Trophoblast cell (in vitro differentiated cells and primary cell): Measurements from ENCODE around the gene PHYHIPL.

ENCODE experiments used
- DNase-seq, 2 donors: peaks; one replicate each; pipeline ENCODE4 v3.0.0-alpha.2; 2016
- H2AFZ ChIP-seq: 2 replicates; pipeline ENCODE4 v1.6.1; 2013; ENCODE audit warnings: low read length, moderate library complexity, mild to moderate bottlenecking; ENCODE audit not compliant: insufficient read depth, poor library complexity
- H2AK5ac ChIP-seq: 2 replicates; pipeline ENCODE4 v1.6.1; 2013; ENCODE audit warnings: mild to moderate bottlenecking, low read length
- H2BK120ac ChIP-seq: 2 replicates; pipeline ENCODE4 v1.6.1; 2013; ENCODE audit warnings: low read length, mild to moderate bottlenecking, moderate library complexity; ENCODE audit not compliant: insufficient read depth, poor library complexity
- H2BK12ac ChIP-seq: 2 replicates; pipeline ENCODE4 v1.6.1; 2013; ENCODE audit warnings: mild to moderate bottlenecking, low read length, moderate library complexity
- H2BK5ac ChIP-seq: 2 replicates; pipeline ENCODE4 v1.6.1; 2013; ENCODE audit warnings: low read length, low read depth, moderate library complexity, mild to moderate bottlenecking; ENCODE audit not compliant: poor library complexity
- H3K14ac ChIP-seq: 2 replicates; pipeline ENCODE4 v1.6.1; 2013; ENCODE audit warnings: mild to moderate bottlenecking, low read length
- H3K18ac ChIP-seq: 2 replicates; pipeline ENCODE4 v1.6.1; 2013; ENCODE audit warnings: mild to moderate bottlenecking, low read length
- H3K23ac ChIP-seq: 2 replicates; pipeline ENCODE4 v1.6.1; 2013; ENCODE audit warnings: low read length
- H3K27ac ChIP-seq: 2 replicates; pipeline ENCODE4 v1.5.1; 2013; ENCODE audit warnings: low read depth, mild to moderate bottlenecking, inconsistent platforms, low read length, moderate library complexity
- H3K27me3 ChIP-seq: 2 replicates; pipeline ENCODE4 v1.6.1; 2013; ENCODE audit warnings: inconsistent platforms, mild to moderate bottlenecking, low read length, moderate library complexity; ENCODE audit not compliant: insufficient read depth
- H3K36me3 ChIP-seq, 2 experiments: 1 replicate in 1 of 2; 2 replicates in 1 of 2; pipeline ENCODE4 v1.6.1; 2013; ENCODE audit warnings: low read length in 2 of 2, mild to moderate bottlenecking in 2 of 2, moderate library complexity in 1 of 2; ENCODE audit not compliant: insufficient read depth in 2 of 2, control insufficient read depth in 1 of 2
- H3K4ac ChIP-seq: 2 replicates; pipeline ENCODE4 v1.6.1; 2013; ENCODE audit warnings: low read depth, mild to moderate bottlenecking, low read length, moderate library complexity
- H3K4me1 ChIP-seq, 2 experiments: 1 replicate in 1 of 2; 2 replicates in 1 of 2; pipeline ENCODE4 v1.6.1; 2013; ENCODE audit warnings: low read length in 2 of 2, mild to moderate bottlenecking in 2 of 2, moderate library complexity in 1 of 2; ENCODE audit not compliant: insufficient read depth in 2 of 2, control insufficient read depth in 1 of 2
- H3K4me2 ChIP-seq: 2 replicates; pipeline ENCODE4 v1.6.1; 2013; ENCODE audit warnings: inconsistent platforms, mild to moderate bottlenecking, low read length, moderate library complexity
- H3K4me3 ChIP-seq: 2 replicates; pipeline ENCODE4 v1.5.1; 2013; ENCODE audit warnings: mild to moderate bottlenecking, low read depth, low read length, inconsistent platforms
- H3K79me1 ChIP-seq: one replicate; pipeline ENCODE4 v1.6.1; 2013; ENCODE audit warnings: low read length
- H3K79me2 ChIP-seq: 2 replicates; pipeline ENCODE4 v1.6.1; 2013; ENCODE audit warnings: low read length, mild to moderate bottlenecking; ENCODE audit not compliant: control insufficient read depth, insufficient read depth, poor library complexity
- H3K9ac ChIP-seq: 2 replicates; pipeline ENCODE4 v1.6.1; 2013; ENCODE audit warnings: mild to moderate bottlenecking, low read length
- H3K9me3 ChIP-seq: 2 replicates; pipeline ENCODE4 v1.6.1; 2013; ENCODE audit warnings: low read depth, mild to moderate bottlenecking, control low read depth, inconsistent platforms, low read length; ENCODE audit not compliant: insufficient read depth
- H4K12ac ChIP-seq: 2 replicates; pipeline ENCODE4 v1.6.1; 2013; ENCODE audit warnings: low read depth, mild to moderate bottlenecking, low read length, moderate library complexity
- H4K8ac ChIP-seq: 2 replicates; pipeline ENCODE4 v1.6.1; 2013; ENCODE audit warnings: low read depth, mild to moderate bottlenecking, low read length, moderate library complexity
- H4K91ac ChIP-seq: one replicate; pipeline ENCODE4 v1.6.1; 2013; ENCODE audit warnings: low read depth, mild to moderate bottlenecking, low read length, moderate library complexity
- WGBS: extraction: QIAGEN DNeasy Blood & Tissue Kit; methylation state at CpG from one replicate; pipeline ENCODE4 v1.1.7; 2013; ENCODE audit warnings: missing lambda C conversion rate; ENCODE audit not compliant: insufficient read length, insufficient coverage; ENCODE audit errors: extremely low coverage; 5-methylcytosine and 5-hydroxymethylcytosine counted together

Gene PHYHIPL

DNA sequence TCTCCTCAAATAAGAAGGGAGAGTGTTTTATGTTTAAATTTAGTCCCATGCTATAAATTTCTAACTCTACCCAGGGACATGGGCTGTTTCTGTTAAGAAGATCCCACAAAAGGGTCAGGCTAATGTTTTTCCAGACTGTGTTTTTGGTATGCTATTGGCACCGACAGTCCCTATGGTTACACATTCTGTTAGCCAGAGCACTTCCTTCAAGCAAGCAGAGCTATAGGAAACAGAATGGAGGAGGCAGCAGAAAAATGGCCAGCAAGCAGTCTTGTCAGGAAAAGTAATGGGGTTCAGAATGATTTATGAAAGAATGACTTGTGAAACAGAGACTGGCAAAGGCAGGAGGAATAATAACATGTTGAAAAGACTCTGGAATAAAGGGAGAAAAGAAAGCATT lies 44.8 kb upstream of the PHYHIPL start:
- H2BK12ac ChIP-seq, result no peak overlapping the region
- H3K79me2 ChIP-seq, result no peaks in the 10 kb centered on the region
- H3K27me3 ChIP-seq, result no peaks in the 10 kb centered on the region
- H3K79me1 ChIP-seq, result no peaks in the 10 kb centered on the region
- H2BK5ac ChIP-seq, result no peak overlapping the region
- H3K18ac ChIP-seq, result no peak overlapping the region
- no peaks in the 10 kb centered on the region for H3K9me3 ChIP-seq
- no peak overlapping the region for H2BK120ac ChIP-seq
- no peak overlapping the region for H3K4me2 ChIP-seq
- no peak overlapping the region for H3K27ac ChIP-seq
- no peak overlapping the region for H3K23ac ChIP-seq
- no peaks in the 10 kb centered on the region for H3K4me1 ChIP-seq
- no peak overlapping the region for H4K8ac ChIP-seq
- H3K4ac ChIP-seq, result no peak overlapping the region
- H3K9ac ChIP-seq, result no peak overlapping the region
- no peak overlapping the region for H2AK5ac ChIP-seq
- no peak overlapping the region for H4K12ac ChIP-seq
- DNase-seq, result no peak
- H3K4me3 ChIP-seq, result no peak overlapping the region
- no peak overlapping the region for H4K91ac ChIP-seq
- WGBS, result no CpG with 5 or more reads among the region's 1 CpG
- H3K14ac ChIP-seq, result no peak overlapping the region
- H3K36me3 ChIP-seq, result no peaks in the 10 kb centered on the region
- H2AFZ ChIP-seq, result no peak overlapping the region

DNA sequence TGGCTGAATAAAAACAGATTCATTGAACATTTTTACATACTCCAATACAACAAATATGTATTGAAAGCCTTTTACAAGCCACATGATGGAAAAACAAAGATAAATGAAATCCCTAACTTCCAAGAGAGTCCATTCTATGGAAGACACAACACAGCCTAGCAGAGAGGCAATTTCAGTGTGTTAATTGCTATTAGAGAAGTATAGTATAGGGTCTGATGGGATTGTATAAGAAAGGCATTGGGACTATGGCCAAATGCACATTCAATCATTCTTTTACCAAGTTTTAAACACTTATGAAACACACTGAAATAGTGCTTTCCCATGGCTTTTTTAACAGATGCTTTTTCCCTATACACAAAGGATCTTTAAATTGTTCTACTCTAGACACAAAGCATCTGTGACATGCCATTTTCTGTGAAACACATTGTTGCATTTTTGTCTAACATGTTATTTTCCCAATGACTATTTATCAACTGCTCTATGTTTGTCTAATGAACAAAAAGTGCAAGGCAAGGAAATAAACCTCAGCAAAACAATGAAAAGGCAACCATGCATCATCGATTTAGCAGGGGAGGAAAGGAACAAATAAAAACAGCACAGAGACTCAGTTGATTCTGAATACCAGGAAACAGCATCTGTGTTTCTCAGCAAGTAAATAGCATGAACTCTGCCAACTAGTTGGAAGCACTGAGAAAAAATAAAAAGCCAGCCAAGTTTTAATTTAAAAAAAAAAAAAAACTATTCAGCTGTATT lies 42.4 kb upstream of the PHYHIPL start:
- Histone ChIP-seq H2BK120ac (no peak overlapping the region), H3K4me2 (no peak overlapping the region), H3K9me3 (no peaks in the 10 kb centered on the region), H3K79me2 (no peaks in the 10 kb centered on the region), H3K27me3 (no peaks in the 10 kb centered on the region), H4K8ac (no peak overlapping the region), H3K23ac (no peak overlapping the region), H3K9ac (no peak overlapping the region), H3K4me1 (no peaks in the 10 kb centered on the region), H3K36me3 (no peaks in the 10 kb centered on the region), H2BK5ac (no peak overlapping the region), H4K12ac (no peak overlapping the region), H3K14ac (no peak overlapping the region), H2AK5ac (no peak overlapping the region), H4K91ac (no peak overlapping the region), H3K4me3 (no peak overlapping the region), H3K79me1 (no peaks in the 10 kb centered on the region), H3K27ac (no peak overlapping the region), H3K18ac (no peak overlapping the region), H3K4ac (no peak overlapping the region), H2AFZ (no peak overlapping the region), H2BK12ac (no peak overlapping the region)
- DNase-seq, result no peak
- WGBS, result no CpG with 5 or more reads among the region's 1 CpG

DNA sequence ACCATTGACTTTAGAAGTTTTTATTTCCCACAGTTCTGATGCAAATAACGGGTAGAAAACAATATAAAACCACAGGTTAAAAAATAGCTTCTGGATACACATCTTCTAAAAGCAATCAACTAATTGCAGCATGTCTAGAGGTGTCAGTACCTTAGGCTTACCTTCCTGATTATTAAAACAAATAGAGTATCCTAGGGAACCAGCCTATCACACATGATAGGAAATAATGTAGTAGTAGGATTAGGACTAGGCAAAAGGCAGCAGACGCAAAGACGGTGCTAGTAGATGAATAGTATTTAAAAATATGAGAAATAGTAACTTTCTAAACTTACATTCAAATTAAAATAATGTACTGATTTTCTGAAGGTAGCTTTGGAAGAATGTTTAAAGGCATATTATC lies 41.7 kb upstream of the PHYHIPL start:
- Histone ChIP-seq H2BK120ac (no peak overlapping the region), H2AFZ (no peak overlapping the region)
- WGBS, result no CpG with 5 or more reads among the region's 3 CpGs

DNA sequence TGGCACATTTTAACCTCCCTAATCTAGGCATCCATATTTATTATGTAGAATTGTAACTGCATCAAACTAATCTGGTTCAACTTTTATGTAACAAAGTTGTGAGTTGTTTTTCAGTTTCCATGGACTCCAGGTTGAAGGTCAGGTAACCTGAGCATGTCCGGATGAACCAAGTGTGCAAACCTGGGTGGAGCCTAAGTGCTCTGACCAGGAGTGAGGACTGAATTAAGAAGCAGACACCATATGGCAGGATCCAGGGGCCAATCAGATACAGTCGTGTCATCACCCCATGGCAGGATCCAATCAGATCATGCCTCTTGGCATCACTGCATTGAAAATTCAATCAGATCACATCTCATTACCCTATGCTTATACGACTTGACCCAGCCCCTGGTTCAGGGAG lies 41.2 kb upstream of the PHYHIPL start:
- H2BK12ac ChIP-seq, result no peak overlapping the region
- no peak overlapping the region for H3K4me3 ChIP-seq
- no peak overlapping the region for H3K18ac ChIP-seq
- no peaks in the 10 kb centered on the region for H3K79me1 ChIP-seq
- no peaks in the 10 kb centered on the region for H3K4me1 ChIP-seq
- H4K91ac ChIP-seq, result no peak overlapping the region
- H3K27me3 ChIP-seq, result no peaks in the 10 kb centered on the region
- H3K4ac ChIP-seq, result no peak overlapping the region
- no peaks in the 10 kb centered on the region for H3K9me3 ChIP-seq
- H3K79me2 ChIP-seq, result no peaks in the 10 kb centered on the region
- no peak overlapping the region for H3K14ac ChIP-seq
- no peak overlapping the region for H3K9ac ChIP-seq
- H3K23ac ChIP-seq, result no peak overlapping the region
- DNase-seq, result no peak
- H2BK120ac ChIP-seq, result no peak overlapping the region
- no peak overlapping the region for H4K12ac ChIP-seq
- H2AFZ ChIP-seq, result no peak overlapping the region
- H3K27ac ChIP-seq, result no peak overlapping the region
- H3K36me3 ChIP-seq, result no peaks in the 10 kb centered on the region
- WGBS, result no CpG with 5 or more reads among the region's 3 CpGs
- no peak overlapping the region for H4K8ac ChIP-seq
- H2BK5ac ChIP-seq, result no peak overlapping the region
- H2AK5ac ChIP-seq, result no peak overlapping the region
- H3K4me2 ChIP-seq, result no peak overlapping the region

More for the DNA sequence above, 41.7 kb upstream of the PHYHIPL start:
- Histone ChIP-seq H3K9me3 (no peaks in the 10 kb centered on the region), H3K4me1 (no peaks in the 10 kb centered on the region), H4K12ac (no peak overlapping the region), H2BK5ac (no peak overlapping the region), H3K27me3 (no peaks in the 10 kb centered on the region), H3K27ac (no peak overlapping the region), H3K4me3 (no peak overlapping the region), H3K18ac (no peak overlapping the region), H2BK12ac (no peak overlapping the region), H3K79me1 (no peaks in the 10 kb centered on the region), H4K8ac (no peak overlapping the region), H3K4me2 (no peak overlapping the region), H3K4ac (no peak overlapping the region), H3K9ac (no peak overlapping the region), H2AK5ac (no peak overlapping the region), H3K36me3 (no peaks in the 10 kb centered on the region), H3K23ac (no peak overlapping the region), H3K14ac (no peak overlapping the region), H4K91ac (no peak overlapping the region), H3K79me2 (no peaks in the 10 kb centered on the region)
- no peak for DNase-seq
